Astrocyte of the cerebellum (primary cell): ENCODE data around the gene CACNA2D3.

Experiments used
- DNase-seq: peaks from one replicate; pipeline ENCODE4 v3.0.0-alpha.2; 2011; ENCODE audit warnings: low read depth
- H3K4me3 ChIP-seq: 2 replicates; pipeline ENCODE4 v1.5.1; 2011; ENCODE audit warnings: mild to moderate bottlenecking, low read depth, low read length, moderate library complexity
- CTCF ChIP-seq: IDR thresholded peaks from 2 replicates; pipeline ENCODE4 v1.5.1; 2012; ENCODE audit warnings: low read length, low read depth, moderate library complexity, mild to moderate bottlenecking; ENCODE audit errors: missing control alignments
- in situ Hi-C: cut with HindIII; loops from 2 replicates; pipeline ENCODE4 v1.10.0; 2017; ENCODE audit warnings: low sequenced_read_pairs

CACNA2D3 gene

GRCh38 chr3:54127499-54128056 is 5.2 kb downstream of the CACNA2D3 start:
- H3K4me3 ChIP-seq: no peak overlapping the region
- no peak for TF ChIP-seq CTCF
- in situ Hi-C loops: no loop called here
- no peak for DNase-seq

GRCh38 chr3:54131026-54131605 is 8.8 kb downstream of the CACNA2D3 start:
- no peak overlapping the region for H3K4me3 ChIP-seq
- no peak for TF ChIP-seq CTCF
- in situ Hi-C loops: no loop called here
- no peak for DNase-seq

GRCh38 chr3:54131890-54132289 is 9.5 kb downstream of the CACNA2D3 start:
- no peak overlapping the region for H3K4me3 ChIP-seq
- in situ Hi-C loops: no loop called here

GRCh38 chr3:54132685-54133084 is 10.3 kb downstream of the CACNA2D3 start:
- no peak for DNase-seq
- in situ Hi-C loops: no loop called here
- H3K4me3 ChIP-seq: no peak overlapping the region
- no peak for TF ChIP-seq CTCF

More at GRCh38 chr3:54131890-54132289, 9.5 kb downstream of the CACNA2D3 start:
- no peak for DNase-seq
- TF ChIP-seq CTCF: no peak

- no peak overlapping the region for H3K4me3 ChIP-seq
- no peak for TF ChIP-seq CTCF
- no peak for DNase-seq
- in situ Hi-C loops: no loop called here
These were observed 10.8 kb downstream of the CACNA2D3 start for GRCh38 chr3:54133196-54133595.

- in situ Hi-C loops: no loop called here
- no peak for DNase-seq
These were observed 11.8 kb downstream of the CACNA2D3 start for GRCh38 chr3:54134155-54134554.

More at GRCh38 chr3:54134155-54134554, 11.8 kb downstream of the CACNA2D3 start:
- no peak for TF ChIP-seq CTCF
- H3K4me3 ChIP-seq: no peak overlapping the region
